NCI-H460 (cell line): ENCODE data around the gene MPC1L. TPM values are rescaled to one million over a fixed set of nuclear protein-coding genes. Genes with fewer than 3 reads are reported as not detected.
"Not testable (repeated sequence)": the region's sequence is repeated elsewhere in the genome, so short reads cannot be mapped to it uniquely, and the experiment has no call there.

ENCODE experiments used
- DNase-seq: peaks from one replicate; pipeline ENCODE4 v3.0.0-alpha.2; 2016; ENCODE audit warnings: low read depth; ENCODE audit errors: extremely low read depth
- polyA plus RNA-seq: library from polyadenylated mRNA; depleted of rRNA; stranded (reverse); fragments of >200 nt; gene quantifications from 2 replicates; pipeline ENCODE4 v1.2.3, GENCODE V29; 2014; cell fraction: nucleus; rRNA removed
- total RNA-seq: library from RNA; depleted of rRNA; stranded (reverse); fragments of >200 nt; shearing (Covaris generic); gene quantifications from 2 replicates; pipeline ENCODE4 v1.2.3, GENCODE V29; 2014; rRNA removed

The MPC1L gene
- not detected in 2 replicates for total RNA-seq
- polyA plus RNA-seq: not detected in 2 replicates

DNA sequence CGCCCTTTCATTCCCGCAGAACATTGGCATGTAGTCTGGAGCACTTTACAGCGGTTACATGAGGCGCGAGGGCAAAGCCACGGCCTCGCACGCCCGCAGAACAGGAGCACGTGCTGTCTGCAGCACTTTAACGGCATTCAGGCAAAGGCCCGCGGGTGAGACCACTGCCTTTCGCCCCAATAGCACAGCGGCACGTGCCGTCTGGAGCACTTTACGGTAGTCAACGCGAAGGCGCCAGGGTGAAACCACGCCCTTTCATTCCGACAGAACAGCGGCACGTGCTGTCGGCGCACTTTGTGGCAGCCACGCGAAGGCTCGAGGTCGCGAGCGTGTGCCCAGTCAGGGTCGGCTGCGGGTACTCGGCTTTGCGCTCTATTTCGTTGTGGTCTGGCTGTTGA, at the start of gene MPC1L:
TSS of gene MPC1L (plus strand) at position 290 of the 398 bp plus-strand sequence. CDS start 138 bp downstream, outside the sequence.
- no peak for DNase-seq

DNA sequence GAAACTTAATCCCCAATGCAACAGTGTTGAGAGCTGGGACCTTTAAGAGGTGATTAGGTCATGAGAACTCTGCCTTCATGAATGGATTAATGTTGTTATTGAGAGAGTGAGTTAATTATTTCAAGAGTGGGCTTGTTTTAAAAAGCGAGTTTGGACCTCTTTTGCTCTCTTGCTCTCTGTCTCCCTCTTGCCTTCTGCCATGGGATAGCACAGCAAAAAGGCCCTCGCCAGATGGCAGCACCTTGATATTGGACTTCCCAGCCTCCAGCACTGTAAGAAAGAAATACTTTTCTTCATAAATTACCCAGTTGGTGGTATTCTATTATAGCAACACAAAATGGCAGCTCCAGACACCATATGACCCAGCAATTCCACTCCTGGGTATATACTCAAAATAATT, 49.5 kb upstream of the MPC1L start:
- DNase-seq: peak; percentile 29

- not testable (repeated sequence) for DNase-seq
These were observed 47.8 kb upstream of the MPC1L start for GRCh38 chrX:40575411-40575810.

DNA sequence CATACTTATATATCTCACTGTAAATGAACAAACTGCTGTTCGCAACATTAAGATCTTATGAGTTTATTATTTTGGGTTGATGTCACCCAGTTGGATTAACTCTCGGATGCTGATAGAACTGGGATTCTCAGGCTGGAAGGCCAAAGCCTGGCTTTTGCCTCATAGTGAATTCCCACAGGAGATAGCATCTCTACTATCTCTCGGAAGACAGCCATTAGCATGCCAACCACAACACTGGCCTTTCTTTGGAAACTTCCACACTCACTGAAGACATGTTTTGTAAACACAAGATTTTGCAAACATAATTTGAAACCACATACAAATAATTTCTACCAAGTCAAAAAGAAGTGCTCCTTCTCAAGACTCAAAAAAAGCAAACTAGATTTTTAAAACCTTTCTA, 46.9 kb upstream of the MPC1L start:
- DNase-seq: no peak

- DNase-seq: no peak
These were observed 45.1 kb upstream of the MPC1L start for GRCh38 chrX:40578039-40578695.

DNA sequence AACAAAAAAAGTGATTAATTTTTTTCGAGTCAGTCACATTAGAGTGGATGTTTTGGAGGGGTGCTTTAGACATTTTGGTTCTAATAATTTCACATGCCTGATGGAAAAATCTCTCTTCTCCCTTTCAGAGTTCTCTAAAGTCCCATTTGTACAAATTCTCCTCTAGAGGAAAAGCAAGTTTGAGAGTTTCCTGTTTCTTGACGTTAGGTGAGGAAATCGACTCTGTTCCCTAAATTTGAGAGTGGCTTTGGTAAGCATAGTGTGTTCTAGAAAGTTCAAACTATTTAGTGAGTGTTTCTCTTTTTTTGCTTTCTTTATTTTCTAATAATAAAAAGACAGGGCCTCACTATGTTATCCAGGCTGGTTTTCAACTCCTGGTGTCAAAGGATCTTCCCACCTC, 44.1 kb upstream of the MPC1L start:
- no peak for DNase-seq

DNA sequence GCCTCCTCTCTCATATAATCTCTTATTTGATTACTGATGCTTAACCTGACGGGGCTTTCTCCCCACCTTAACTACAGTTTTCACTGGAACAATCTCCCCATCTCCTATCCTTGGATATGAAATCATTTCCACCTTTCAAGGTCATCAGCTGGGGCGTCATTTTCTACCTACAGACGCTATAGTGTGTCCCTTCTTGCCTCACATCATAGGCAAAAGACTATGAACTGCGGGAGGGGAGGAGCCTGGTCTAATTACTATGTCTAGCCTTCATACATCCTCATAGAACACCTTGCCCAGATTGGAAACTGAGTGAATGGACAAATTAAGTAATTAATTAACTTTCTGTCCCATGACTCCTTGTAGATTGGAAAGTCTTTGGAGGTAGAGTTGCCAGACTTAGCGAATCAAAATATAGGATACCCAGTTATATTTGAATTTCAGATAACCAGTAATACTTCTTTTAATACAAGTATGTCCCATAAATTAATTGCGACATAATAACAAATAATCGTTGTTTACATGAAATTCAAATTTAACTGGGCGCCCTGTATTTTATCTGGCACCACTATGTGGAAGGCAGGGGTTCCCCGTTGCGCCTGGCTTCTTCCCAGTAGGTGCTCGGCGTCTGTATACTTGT, 43.2 kb upstream of the MPC1L start:
- DNase-seq: no peak

DNA sequence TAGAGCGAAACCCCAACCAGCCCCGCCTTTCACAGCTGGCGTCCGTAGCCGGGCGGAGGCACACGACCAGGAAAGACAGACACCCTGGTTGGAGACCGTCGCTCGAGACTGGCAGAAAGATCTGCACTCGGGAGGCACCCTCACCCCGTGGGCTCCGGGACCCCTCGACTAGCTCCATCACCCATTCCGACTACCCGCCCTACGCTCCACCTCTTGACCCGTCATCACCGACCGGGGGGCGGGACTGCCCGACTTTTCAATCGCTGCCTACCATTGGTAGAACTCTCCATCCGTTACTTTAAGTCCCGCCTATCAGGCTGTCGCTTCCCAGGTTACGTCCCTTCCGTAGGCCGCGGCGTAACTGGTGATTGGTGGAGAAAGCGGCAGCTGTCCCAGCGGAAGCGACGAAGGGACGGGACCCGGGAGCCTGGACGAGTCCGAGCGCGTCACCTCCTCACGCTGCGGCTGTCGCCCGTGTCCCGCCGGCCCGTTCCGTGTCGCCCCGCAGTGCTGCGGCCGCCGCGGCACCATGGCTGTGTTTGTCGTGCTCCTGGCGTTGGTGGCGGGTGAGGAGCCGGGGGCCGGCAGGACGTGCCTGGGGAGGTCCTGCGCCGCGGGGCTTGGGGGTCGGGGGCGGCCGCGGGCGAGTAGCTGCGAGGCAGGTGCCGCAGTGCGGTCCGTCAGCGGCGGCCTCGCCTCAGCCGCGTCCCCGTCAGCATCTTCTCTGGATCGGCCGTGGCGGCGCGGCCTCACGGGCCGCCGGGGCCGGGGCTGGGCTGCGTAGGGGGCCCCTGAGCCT, 42.5 kb upstream of the MPC1L start, which contains the start of gene ATP6AP2:
TSS of gene ATP6AP2 (plus strand) at position 434 of the 799 bp plus-strand sequence. CDS start at position 530, 96 bp downstream.
- DNase-seq: peak; percentile 96

- DNase-seq: no peak
These were observed 41.8 kb upstream of the MPC1L start for GRCh38 chrX:40581336-40581920.

GRCh38 chrX:40582178-40582577, 41.0 kb upstream of the MPC1L start:
- not testable (repeated sequence) for DNase-seq

GRCh38 chrX:40582811-40583210, 40.4 kb upstream of the MPC1L start:
- DNase-seq: no peak

DNA sequence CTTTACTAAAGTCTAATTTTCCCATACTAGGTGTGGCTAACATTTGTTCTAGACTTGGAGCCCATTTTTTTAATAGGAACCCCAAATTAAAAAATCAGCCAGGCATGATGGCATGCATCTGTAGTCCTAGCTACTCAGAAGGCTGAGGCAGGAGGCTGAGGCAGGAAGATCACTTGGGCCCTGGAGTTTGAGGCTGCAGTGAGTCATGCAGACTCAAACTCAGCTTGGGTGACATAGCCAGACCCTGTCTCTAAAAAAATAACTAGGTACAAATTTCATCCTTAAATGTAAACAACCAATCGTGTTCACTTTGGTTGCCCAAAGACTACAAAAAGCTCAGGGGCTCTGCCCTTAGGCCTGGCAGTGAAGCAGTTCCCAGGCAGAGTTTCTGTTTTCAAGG, 35.6 kb upstream of the MPC1L start:
- not testable (repeated sequence) for DNase-seq

DNA sequence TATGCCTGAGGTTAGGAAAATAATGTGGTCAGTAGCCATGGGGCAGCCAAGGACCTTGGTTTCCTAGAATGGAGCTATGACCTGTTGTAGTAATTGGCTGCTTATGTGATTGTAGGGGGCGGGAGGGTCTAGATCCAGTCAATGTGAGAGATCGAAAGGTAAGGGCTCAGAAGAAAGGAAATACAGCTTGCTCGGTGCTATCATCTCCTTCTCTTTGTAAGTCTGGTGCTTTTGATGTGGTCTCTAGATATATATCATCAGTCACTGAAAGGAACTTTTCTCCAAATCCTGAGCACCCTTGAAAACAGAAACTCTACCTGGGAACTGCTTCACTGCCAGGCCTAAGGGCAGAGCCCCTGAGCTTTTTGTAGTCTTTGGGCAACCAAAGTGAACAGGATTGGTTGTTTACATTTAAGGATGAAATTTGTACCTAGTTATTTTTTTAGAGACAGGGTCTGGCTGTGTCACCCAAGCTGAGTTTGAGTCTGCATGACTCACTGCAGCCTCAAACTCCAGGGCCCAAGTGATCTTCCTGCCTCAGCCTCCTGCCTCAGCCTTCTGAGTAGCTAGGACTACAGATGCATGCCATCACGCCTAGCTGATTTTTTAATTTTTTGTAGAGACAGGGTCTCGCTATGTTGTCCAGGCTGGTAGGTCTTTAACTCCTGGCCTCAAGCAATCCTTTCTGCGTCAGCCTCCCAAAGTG, 33.5 kb upstream of the MPC1L start:
- not testable (repeated sequence) for DNase-seq

GRCh38 chrX:40603446-40603845, 19.8 kb upstream of the MPC1L start:
- DNase-seq: no peak

GRCh38 chrX:40607381-40607780, 15.8 kb upstream of the MPC1L start:
- no peak for DNase-seq

GRCh38 chrX:40612511-40612910, 10.7 kb upstream of the MPC1L start:
- DNase-seq: no peak

DNA sequence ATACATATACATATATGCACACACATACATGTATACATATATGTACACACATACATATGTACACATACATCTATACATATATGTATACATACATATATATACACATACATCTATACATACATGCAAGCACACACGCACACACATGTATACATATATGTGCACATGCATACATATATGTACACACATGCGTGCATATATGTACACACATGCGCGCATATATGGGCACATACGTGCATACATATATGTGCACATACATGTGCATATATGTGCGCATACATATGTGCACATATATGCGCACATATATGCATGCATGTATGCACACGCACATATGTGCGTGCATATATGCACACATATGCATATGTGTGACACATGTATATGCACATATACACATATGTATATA, 7.3 kb upstream of the MPC1L start:
- DNase-seq: no peak

DNA sequence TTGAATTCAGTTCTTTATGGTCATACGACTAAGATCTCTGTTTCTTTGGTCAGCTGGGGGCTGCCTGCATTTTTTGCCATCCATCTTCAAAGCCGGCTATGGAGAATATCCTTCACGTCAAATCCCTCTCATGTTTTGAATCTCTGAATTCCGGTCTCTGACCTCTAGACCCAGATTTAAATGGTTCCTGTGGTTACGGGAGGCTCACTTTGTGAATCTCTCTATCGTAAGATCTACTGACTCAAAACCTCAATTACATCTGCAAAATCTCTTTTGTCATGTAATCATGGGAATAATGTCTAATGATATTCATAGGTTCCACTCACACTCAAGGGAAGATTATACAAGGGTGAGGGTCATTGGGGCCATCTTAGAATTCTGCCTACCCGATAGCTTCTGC, 5.7 kb upstream of the MPC1L start:
- no peak for DNase-seq

- no peak for DNase-seq
These were observed 619 bp upstream of the MPC1L start for GRCh38 chrX:40622479-40623138.

DNA sequence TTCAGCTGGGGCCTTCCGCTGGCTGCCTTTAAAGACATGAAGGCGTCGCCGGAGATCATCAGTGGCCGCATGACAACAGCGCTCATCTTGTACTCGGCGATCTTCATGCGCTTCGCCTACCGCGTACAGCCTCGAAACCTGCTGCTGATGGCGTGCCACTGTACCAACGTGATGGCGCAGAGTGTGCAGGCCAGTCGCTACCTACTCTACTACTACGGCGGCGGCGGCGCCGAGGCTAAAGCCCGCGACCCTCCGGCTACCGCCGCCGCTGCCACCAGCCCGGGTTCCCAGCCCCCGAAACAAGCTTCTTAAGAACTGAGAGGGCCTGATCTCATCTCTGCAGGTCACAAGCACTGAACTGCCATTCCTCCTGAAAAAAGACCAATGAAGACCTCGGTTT, 437 bp downstream of the MPC1L start:
- DNase-seq: no peak
